Measurements from ENCODE around the gene DOCK4.

- TF ChIP-seq CTCF (IDR thresholded peaks at IDR 0.05) = no peak
- TF ChIP-seq POLR2A (IDR thresholded peaks at IDR 0.05) = no peak
These were observed 311.1 kb downstream of the DOCK4 start for GRCh38 chr7:111895049-111895448.

Data from esophagus squamous epithelium (tissue), 4 donors.